Fibroblast of mammary gland (primary cell): Measurements from ENCODE around the gene GPATCH2L.
A peak's percentile ranks its signal among the peaks of the same experiment; 100 is the strongest.

Experiments
- DNase-seq: peaks from one replicate; pipeline ENCODE4 v3.0.0-alpha.2; 2010; ENCODE audit warnings: low read depth
- H3K4me3 ChIP-seq: 2 replicates; pipeline ENCODE4 v1.5.1; 2011; ENCODE audit warnings: low read depth, mild to moderate bottlenecking, low read length, moderate library complexity; ENCODE audit not compliant: control insufficient read depth
- TF ChIP-seq, protein P1 (sequence below): conservative IDR thresholded peaks from 2 replicates; pipeline ENCODE4 v1.5.1; 2011; ENCODE audit warnings: low read depth, low read length, inconsistent platforms; ENCODE audit not compliant: control insufficient read depth, insufficient read depth

Gene GPATCH2L

DNA sequence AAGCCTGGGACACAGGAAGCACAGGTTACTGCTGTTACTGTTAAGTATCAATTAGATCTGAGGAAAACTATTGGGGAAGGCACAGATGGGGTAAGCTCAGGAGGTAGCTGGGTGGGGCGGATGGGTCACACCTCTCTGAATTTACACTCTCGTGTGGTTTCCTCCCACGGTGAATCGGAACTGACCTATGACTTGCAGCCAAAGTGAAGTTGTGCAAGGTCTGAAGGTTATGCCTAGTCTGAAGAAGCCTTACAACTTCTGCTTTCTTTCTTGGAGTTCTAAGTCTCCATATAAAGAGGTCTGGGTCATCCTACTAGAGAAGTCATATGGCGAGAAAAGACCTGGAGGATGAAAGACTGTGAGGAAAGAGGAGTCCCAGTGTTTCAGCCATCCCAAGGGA, 25.6 kb upstream of the GPATCH2L start:
- TF ChIP-seq, protein P1, sequence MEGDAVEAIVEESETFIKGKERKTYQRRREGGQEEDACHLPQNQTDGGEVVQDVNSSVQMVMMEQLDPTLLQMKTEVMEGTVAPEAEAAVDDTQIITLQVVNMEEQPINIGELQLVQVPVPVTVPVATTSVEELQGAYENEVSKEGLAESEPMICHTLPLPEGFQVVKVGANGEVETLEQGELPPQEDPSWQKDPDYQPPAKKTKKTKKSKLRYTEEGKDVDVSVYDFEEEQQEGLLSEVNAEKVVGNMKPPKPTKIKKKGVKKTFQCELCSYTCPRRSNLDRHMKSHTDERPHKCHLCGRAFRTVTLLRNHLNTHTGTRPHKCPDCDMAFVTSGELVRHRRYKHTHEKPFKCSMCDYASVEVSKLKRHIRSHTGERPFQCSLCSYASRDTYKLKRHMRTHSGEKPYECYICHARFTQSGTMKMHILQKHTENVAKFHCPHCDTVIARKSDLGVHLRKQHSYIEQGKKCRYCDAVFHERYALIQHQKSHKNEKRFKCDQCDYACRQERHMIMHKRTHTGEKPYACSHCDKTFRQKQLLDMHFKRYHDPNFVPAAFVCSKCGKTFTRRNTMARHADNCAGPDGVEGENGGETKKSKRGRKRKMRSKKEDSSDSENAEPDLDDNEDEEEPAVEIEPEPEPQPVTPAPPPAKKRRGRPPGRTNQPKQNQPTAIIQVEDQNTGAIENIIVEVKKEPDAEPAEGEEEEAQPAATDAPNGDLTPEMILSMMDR, result no peak
- no peak for DNase-seq
- no peak overlapping the region for H3K4me3 ChIP-seq

DNA sequence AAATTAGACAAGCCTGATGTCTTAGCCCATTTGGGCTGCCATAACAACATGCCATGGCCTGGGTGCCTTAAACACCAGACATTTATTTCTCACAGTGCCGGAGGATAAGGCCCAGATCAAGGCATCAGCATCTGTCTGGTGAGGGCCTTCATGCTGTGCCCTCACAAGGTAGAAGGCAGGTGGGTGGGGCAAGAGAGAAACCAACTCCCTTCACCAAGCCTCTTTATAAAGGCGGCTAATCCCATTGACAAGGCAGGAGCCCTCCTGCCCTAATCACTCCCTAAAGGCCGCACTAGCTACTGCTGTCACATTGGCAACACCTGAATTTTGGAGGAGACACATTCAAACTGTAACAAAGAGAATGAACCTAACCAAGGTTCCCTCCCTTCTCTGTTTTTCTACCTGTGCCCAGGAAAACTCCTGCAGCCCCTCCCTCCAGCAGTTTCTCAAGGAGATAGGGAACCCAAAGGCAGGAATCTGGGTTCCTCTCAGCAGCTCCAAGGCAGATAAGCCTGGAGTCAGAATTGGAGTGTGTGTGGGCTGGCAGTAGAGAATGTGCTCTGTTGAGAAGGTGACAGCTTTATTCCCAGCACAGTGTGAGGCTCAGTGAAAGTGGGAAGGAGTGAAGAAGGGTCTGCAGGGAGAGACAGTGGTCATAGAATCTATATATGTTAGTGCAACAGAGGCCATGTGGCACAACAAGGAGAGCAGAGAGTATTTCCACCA, 21.7 kb upstream of the GPATCH2L start:
- DNase-seq, result no peak
- TF ChIP-seq, protein P1, result no peak
- H3K4me3 ChIP-seq, result no peak overlapping the region

DNA sequence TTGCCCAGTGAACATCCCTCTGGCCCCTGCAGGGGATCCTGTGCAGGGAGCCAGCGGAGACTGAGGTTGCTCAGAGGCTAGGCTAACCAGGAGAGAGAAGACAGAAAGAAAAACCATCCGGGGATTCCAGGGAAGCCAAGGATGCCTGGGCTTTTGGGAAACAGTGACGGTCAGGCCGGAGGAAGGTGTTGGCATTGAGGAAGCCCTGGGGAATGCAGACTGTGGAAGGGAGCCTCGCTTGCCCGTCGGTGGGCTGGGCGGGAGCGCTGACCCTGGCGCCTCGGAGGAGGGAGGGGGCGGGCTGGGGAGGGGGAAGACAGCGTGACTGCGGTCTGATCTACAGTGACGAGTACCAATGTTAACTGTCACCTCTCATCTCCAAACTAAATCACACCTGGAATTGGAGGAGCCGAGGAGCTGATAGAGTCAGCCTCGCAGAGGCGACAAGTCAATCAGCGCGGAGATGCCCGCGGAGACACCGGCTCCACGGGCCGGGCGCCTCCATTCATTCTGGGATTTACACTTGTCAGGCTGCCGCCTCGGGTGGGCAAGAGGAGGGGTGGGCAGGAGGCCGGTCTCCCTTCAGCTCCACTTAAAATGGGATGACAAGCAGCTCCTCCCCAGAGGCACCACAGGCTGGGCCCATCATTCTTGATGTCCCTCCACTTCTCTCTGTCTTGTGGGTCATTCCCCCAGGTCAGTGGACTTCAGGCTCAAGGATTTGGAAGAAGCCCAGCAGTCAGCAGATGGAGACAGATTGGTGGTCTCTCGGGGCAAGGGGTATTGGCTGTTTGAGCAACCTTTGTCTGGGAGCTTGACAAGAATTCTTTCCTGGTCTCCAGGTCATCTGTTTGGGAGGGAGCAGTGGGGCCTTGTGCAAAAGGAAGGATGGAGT, 20.4 kb upstream of the GPATCH2L start:
- TF ChIP-seq, protein P1, result no peak
- DNase-seq, result no peak
- H3K4me3 ChIP-seq, result no peak overlapping the region

DNA sequence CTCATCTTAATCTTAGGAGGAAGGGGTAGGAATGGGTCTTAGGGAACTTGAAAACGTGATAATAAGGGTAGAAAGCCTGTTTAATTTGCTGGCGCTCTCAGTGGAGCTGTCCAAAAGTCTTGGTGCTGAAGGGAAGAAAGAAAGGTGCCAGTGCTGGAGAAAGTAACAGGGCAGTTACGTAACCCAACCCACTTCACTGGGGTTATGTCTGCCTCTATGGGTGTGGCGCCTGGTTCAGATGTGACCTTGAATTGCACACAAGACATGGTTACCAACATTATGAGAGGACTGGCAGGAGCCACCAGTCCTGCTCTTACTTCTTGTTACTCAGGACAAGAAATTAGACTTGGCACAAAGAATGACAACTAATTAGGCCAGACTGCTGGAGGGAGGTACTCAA, 18.6 kb upstream of the GPATCH2L start:
- TF ChIP-seq, protein P1, result no peak
- H3K4me3 ChIP-seq, result no peak overlapping the region
- peak; percentile 27 for DNase-seq

DNA sequence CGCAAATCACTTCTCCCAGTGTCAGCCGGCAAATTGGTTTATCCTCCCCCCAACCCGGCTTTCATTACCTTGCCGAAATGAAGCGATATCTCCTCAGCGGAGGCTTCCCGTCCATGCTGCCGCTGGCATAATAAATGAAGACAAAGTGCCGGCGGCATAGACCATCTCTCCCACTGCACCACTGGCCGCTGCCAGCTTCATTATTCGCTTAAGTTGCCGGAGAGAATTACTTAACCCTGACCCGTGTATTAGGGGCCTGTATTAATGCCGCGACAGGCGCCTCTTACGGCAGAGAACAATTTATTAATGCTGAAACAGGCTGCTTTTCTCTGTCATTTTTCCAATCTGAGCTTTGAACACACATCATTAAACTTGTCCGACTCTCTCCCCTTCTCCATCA, 17.5 kb upstream of the GPATCH2L start:
- TF ChIP-seq, protein P1, result no peak
- H3K4me3 ChIP-seq, result no peak overlapping the region
- DNase-seq, result no peak

DNA sequence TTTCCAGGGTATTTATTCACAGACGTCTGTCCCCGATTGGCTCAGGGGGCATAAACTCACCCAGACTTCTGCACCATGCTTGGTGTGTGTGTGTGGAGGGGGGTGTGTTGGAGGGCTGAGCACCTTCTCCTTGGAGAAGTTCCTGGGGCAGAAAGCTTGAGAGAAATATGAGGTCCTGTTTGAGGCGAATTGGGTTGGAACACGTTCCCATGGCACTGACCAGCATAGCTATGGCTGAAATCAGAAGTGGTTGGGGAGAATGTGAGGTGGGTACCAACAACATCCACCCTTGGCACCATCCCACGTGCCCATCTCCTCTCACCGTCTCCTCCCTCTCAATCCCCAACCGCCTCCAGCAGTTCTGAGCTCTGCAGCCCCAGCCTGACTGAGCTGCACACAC, 16.0 kb upstream of the GPATCH2L start:
- H3K4me3 ChIP-seq, result no peak overlapping the region
- DNase-seq, result no peak
- TF ChIP-seq, protein P1, result no peak
